Measurements from ENCODE around the gene ASF1B. TPM values are rescaled to one million over a fixed set of nuclear protein-coding genes. Genes with fewer than 3 reads are reported as not detected.
A peak's percentile ranks its signal among the peaks of the same experiment; 100 is the strongest.

ASF1B gene
- total RNA-seq, 1 experiment from 2014 or later, result 120 TPM

GRCh38 chr19:14142262-14143190 is 6.1 kb upstream of the ASF1B start:
- no peak for DNase-seq (ENCODE audit: low spot score)
- in situ Hi-C loops (cut with HindIII; ENCODE audit: low sequenced_read_pairs), result no loop called here

GRCh38 chr19:14141041-14141440 is 4.7 kb upstream of the ASF1B start:
- DNase-seq (ENCODE audit: low spot score), result no peak
- in situ Hi-C loops (cut with HindIII; ENCODE audit: low sequenced_read_pairs), result no loop called here

GRCh38 chr19:14139944-14140343 is 3.6 kb upstream of the ASF1B start:
- no peak for DNase-seq (ENCODE audit: low spot score)
- in situ Hi-C loops (cut with HindIII; ENCODE audit: low sequenced_read_pairs), result no loop called here

GRCh38 chr19:14138576-14139265 is 2.3 kb upstream of the ASF1B start:
- no peak for DNase-seq (ENCODE audit: low spot score)
- in situ Hi-C loops (cut with HindIII; ENCODE audit: low sequenced_read_pairs), result no loop called here

- no peak for DNase-seq (ENCODE audit: low spot score)
- in situ Hi-C loops (cut with HindIII; ENCODE audit: low sequenced_read_pairs), result no loop called here
These were observed 342 bp downstream of the ASF1B start for GRCh38 chr19:14135985-14136508.

- in situ Hi-C loops (cut with HindIII; ENCODE audit: low sequenced_read_pairs), result no loop called here
These were observed 1.0 kb downstream of the ASF1B start for GRCh38 chr19:14135355-14135754.

GRCh38 chr19:14127929-14128509 is 8.4 kb downstream of the ASF1B start:
- no peak for DNase-seq (ENCODE audit: low spot score)
- in situ Hi-C loops (cut with HindIII; ENCODE audit: low sequenced_read_pairs), result no loop called here

More at GRCh38 chr19:14135355-14135754, 1.0 kb downstream of the ASF1B start:
- no peak for DNase-seq (ENCODE audit: low spot score)

- DNase-seq (ENCODE audit: low spot score), result no peak
- in situ Hi-C loops (cut with HindIII; ENCODE audit: low sequenced_read_pairs), result no loop called here
These were observed 9.2 kb downstream of the ASF1B start for GRCh38 chr19:14127176-14127575.

GRCh38 chr19:14122924-14123323 is 13.5 kb downstream of the ASF1B start:
- no peak for DNase-seq (ENCODE audit: low spot score)
- in situ Hi-C loops (cut with HindIII; ENCODE audit: low sequenced_read_pairs), result no loop called here

- in situ Hi-C loops (cut with HindIII; ENCODE audit: low sequenced_read_pairs), result no loop called here
- DNase-seq (ENCODE audit: low spot score), result no peak
These were observed 15.9 kb downstream of the ASF1B start for GRCh38 chr19:14120497-14120780.

GRCh38 chr19:14119644-14120496 is 16.5 kb downstream of the ASF1B start:
- no peak for DNase-seq (ENCODE audit: low spot score)
- in situ Hi-C loops (cut with HindIII; ENCODE audit: low sequenced_read_pairs), result no loop called here

GRCh38 chr19:14119146-14119545 is 17.2 kb downstream of the ASF1B start:
- no peak for DNase-seq (ENCODE audit: low spot score)
- in situ Hi-C loops (cut with HindIII; ENCODE audit: low sequenced_read_pairs), result no loop called here

GRCh38 chr19:14118165-14119051 is 18.0 kb downstream of the ASF1B start:
- in situ Hi-C loops (cut with HindIII; ENCODE audit: low sequenced_read_pairs), result no loop called here
- peak; percentile 70 for DNase-seq (ENCODE audit: low spot score)

GRCh38 chr19:14117668-14118164 is 18.7 kb downstream of the ASF1B start, which contains the start of gene PRKACA:
Gene PRKACA (minus strand): TSS chr19:14117762. CDS start chr19:14117547, 215 bp downstream.
- peak; percentile 98 for DNase-seq (ENCODE audit: low spot score)
- in situ Hi-C loops (cut with HindIII; ENCODE audit: low sequenced_read_pairs), result no loop called here

GRCh38 chr19:14116918-14117578 is 19.3 kb downstream of the ASF1B start:
- in situ Hi-C loops (cut with HindIII; ENCODE audit: low sequenced_read_pairs), result no loop called here
- no peak for DNase-seq (ENCODE audit: low spot score)

GRCh38 chr19:14116525-14116917 is 19.9 kb downstream of the ASF1B start:
- in situ Hi-C loops (cut with HindIII; ENCODE audit: low sequenced_read_pairs), result no loop called here
- DNase-seq (ENCODE audit: low spot score), result no peak

- in situ Hi-C loops (cut with HindIII; ENCODE audit: low sequenced_read_pairs), result no loop called here
- no peak for DNase-seq (ENCODE audit: low spot score)
These were observed 20.6 kb downstream of the ASF1B start for GRCh38 chr19:14115756-14116155.

Data from G401 (cell line).